Measurements from ENCODE around the gene ROPN1. TPM values are rescaled to one million over a fixed set of nuclear protein-coding genes. Genes with fewer than 3 reads are reported as not detected.

Gene ROPN1
- total RNA-seq, 1 donor from 2014 or later = not detected

GRCh38 chr3:123949641-123950040 is 42.3 kb downstream of the ROPN1 start:
- no peak for DNase-seq (ENCODE audit: low read depth)

DNA sequence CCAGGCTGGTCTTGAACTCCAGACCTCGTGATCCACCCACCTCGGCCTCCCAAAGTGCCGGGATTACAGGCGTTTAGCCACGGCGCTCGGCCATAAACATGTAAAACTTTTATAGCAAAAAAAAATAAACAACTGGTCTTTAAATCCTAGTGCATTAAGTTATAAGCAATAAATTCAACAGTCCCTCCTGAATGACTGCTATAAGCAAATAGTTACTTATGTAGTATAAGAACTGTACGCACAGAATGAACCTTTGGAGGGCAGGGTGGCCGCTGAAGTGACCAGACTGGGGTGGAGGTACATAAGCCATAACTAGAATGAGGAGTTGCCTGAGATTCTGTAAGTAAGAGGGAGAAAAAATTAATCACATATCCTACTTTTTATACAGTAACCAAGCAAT is 43.5 kb downstream of the ROPN1 start:
- no peak for DNase-seq (ENCODE audit: low read depth)

GRCh38 chr3:123947482-123947881 is 44.4 kb downstream of the ROPN1 start:
- no peak for DNase-seq (ENCODE audit: low read depth)

DNA sequence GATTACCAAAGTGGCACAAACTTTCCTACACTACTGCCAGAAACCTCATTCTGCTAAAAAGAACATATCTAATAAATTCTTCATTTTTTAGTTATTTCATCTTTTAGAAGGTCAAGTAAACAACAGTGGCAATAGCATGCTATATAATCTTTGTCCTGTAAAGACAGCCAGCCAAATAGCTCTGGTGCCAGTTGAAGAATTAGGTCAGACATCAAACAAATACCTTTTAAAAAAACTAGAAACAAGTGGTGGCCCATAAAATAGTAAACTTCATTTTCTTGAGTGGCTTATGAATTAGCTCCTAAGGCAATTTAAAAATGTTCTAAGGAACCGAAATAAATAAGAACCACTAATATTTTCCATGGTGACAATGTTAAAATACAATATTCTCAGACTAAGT is 50.4 kb downstream of the ROPN1 start:
- no peak for DNase-seq (ENCODE audit: low read depth)

- peak; percentile 22 for DNase-seq (ENCODE audit: low read depth)
These were observed 50.8 kb downstream of the ROPN1 start for GRCh38 chr3:123941121-123941520.

- no peak for DNase-seq (ENCODE audit: low read depth)
These were observed 52.2 kb downstream of the ROPN1 start for GRCh38 chr3:123939706-123940105.

DNA sequence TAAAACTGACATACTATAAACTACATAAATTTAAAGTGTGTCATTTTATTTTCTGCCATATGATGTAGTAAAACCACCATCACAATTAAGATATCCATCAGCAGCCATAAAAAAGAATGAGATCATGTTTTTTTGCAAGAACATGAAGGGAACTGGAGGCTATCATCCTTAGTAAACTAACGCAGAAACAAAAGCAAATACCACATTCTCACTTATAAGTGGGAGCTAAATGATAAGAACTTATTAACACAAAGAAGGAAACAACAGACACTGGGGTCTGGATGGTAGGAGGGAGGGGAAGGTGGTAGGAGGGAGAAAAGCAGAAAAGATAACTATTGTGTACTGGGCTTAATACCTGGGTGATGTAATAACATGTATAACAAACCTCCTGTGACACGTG is 55.5 kb downstream of the ROPN1 start:
- no peak for DNase-seq (ENCODE audit: low read depth)

- DNase-seq (ENCODE audit: low read depth) = no peak
These were observed 56.1 kb downstream of the ROPN1 start for GRCh38 chr3:123935830-123936229.

DNA sequence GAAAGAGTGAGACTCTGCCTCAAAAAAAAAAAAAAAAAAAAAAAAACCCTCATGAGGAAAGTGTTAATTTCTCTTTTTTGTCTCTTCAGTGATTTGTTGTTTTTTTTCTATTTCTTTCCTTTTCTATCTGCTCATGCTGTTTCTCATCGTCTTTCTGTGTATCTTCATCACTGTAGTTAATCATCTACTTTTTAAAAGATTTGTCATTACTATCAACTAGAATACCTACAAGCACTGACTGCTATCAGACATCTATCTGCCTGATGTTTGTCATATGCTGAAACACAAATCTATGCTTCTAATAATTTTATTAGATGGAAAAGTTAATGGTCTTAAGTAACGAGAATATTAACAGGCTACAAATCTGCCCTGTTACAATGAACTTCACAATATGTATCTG is 57.7 kb downstream of the ROPN1 start:
- no peak for DNase-seq (ENCODE audit: low read depth)

DNA sequence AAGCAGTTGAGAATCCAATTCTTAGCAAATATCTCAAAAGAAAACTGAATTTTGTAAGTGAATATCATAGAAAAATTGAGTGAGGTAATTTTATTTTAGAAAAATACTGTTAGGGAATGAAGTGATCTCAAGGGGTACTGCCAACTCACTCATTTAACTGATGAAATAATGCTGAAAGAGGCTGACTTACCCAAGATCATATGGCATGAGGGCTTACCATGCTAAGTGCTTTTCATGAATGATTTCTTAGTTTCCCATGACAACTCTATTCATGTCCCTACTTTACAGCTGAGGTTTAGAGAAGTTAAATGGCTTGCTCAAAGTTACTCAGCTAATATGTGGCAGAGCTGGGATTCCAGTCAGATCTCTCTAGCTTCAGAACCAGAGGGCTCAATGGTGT is 61.5 kb downstream of the ROPN1 start:
- DNase-seq (ENCODE audit: low read depth) = no peak

GRCh38 chr3:123929325-123929724 is 62.6 kb downstream of the ROPN1 start:
- DNase-seq (ENCODE audit: low read depth) = no peak

GRCh38 chr3:123926396-123926795 is 65.5 kb downstream of the ROPN1 start:
- DNase-seq (ENCODE audit: low read depth) = no peak

DNA sequence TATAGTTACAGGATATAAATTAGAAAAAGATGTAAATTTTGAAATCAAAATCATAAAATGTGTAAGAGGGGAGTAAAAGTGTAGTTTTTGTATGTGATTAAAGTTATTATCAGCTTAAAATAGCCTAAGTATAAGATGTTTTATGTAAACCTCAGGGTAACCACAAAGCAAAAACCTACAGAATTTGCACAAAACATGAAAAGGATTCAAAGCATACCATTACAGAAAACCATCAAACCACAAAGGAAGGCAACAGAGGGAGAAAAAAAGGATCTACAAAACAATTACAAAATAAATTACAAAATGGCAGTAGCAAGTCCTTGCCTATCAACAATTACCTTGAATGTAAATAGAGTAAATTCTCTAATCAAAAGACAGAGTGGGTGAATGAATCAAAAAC is 71.1 kb downstream of the ROPN1 start:
- no peak for DNase-seq (ENCODE audit: low read depth)

GRCh38 chr3:123920383-123920782 is 71.5 kb downstream of the ROPN1 start:
- no peak for DNase-seq (ENCODE audit: low read depth)

- no peak for DNase-seq (ENCODE audit: low read depth)
These were observed 72.6 kb downstream of the ROPN1 start for GRCh38 chr3:123919353-123919752.

Other genes with a start within 250 kb of the ROPN1 start
- gene MYLK, start 107.8 kb downstream of the ROPN1 start, total RNA-seq = 28.3 and 46.2 TPM in 2 replicates
- 33.2 and 36.8 TPM in 2 replicates for gene CCDC14, start 30.9 kb downstream of the ROPN1 start, total RNA-seq
- gene KALRN, start 41.2 kb upstream of the ROPN1 start, total RNA-seq = 2.7 and 3.8 TPM in 2 replicates